Coronary artery (tissue), 2 donors: ENCODE measurements around the gene SPAG16.

Experiments used
- DNase-seq: peaks from one replicate; pipeline ENCODE4 v3.0.0-alpha.2; 2017; ENCODE audit warnings: low spot score
- H3K27ac ChIP-seq, 2 donors: fragments of 200-600 bp; sonication (generic); one replicate each; pipeline ENCODE4 v1.5.1; 2016 to 2019
- H3K4me3 ChIP-seq: fragments of 200-600 bp; sonication (generic); 2 replicates; pipeline ENCODE4 v1.5.1; 2016; ENCODE audit warnings: mild to moderate bottlenecking, moderate library complexity
- CTCF ChIP-seq: fragments of 200-600 bp; sonication (generic); IDR thresholded peaks from one replicate; pipeline ENCODE4 v1.5.1; 2019; ENCODE audit warnings: antibody characterized with exemption

SPAG16 gene

GRCh38 chr2:213763354-213763753 lies 479.1 kb downstream of the SPAG16 start:
- no peak for TF ChIP-seq CTCF
- no peak for DNase-seq

GRCh38 chr2:213763963-213764362 lies 479.7 kb downstream of the SPAG16 start:
- Histone ChIP-seq H3K27ac (no peak overlapping the region), H3K4me3 (no peak overlapping the region)
- no peak for TF ChIP-seq CTCF
- DNase-seq = no peak

More at GRCh38 chr2:213763354-213763753, 479.1 kb downstream of the SPAG16 start:
- Histone ChIP-seq H3K27ac (no peak overlapping the region), H3K4me3 (no peak overlapping the region)

GRCh38 chr2:213764849-213765248 lies 480.6 kb downstream of the SPAG16 start:
- TF ChIP-seq CTCF = no peak
- DNase-seq = no peak
- Histone ChIP-seq H3K27ac (no peak overlapping the region), H3K4me3 (no peak overlapping the region)

- DNase-seq = no peak
- no peak overlapping the region for H3K27ac ChIP-seq
- no peak overlapping the region for H3K4me3 ChIP-seq
- TF ChIP-seq CTCF = no peak
These were observed 481.8 kb downstream of the SPAG16 start for GRCh38 chr2:213766062-213766461.

GRCh38 chr2:213766465-213766901 lies 482.2 kb downstream of the SPAG16 start:
- DNase-seq = no peak
- no peak overlapping the region for H3K27ac ChIP-seq
- no peak overlapping the region for H3K4me3 ChIP-seq
- no peak for TF ChIP-seq CTCF

GRCh38 chr2:213787869-213788268 lies 503.6 kb downstream of the SPAG16 start:
- Histone ChIP-seq H3K27ac (no peak overlapping the region), H3K4me3 (no peak overlapping the region)
- TF ChIP-seq CTCF = no peak
- DNase-seq = no peak

- no peak overlapping the region for H3K27ac ChIP-seq
- H3K4me3 ChIP-seq = no peak overlapping the region
- no peak for TF ChIP-seq CTCF
- DNase-seq = no peak
These were observed 505.7 kb downstream of the SPAG16 start for GRCh38 chr2:213789940-213790339.
